Right lobe of liver (tissue), 6 donors: ENCODE results near the gene KL. TPM values are rescaled to one million over a fixed set of nuclear protein-coding genes. Genes with fewer than 3 reads are reported as not detected.

ENCODE experiments used
- ATAC-seq, 4 donors: fragments of 200-7000 bp; cut with Tn5 transposase; one replicate each; pipeline ENCODE4 v1.9.1; 2020; ENCODE audit warnings: mild to moderate bottlenecking in 4 of 4, moderate library complexity in 4 of 4
- DNase-seq, 3 donors: peaks; one replicate each; pipeline ENCODE4 v3.0.0-alpha.2; 2020
- H3K27ac ChIP-seq, 3 donors: fragments of 200-600 bp; one replicate each; pipeline ENCODE4 v1.8.0; 2022
- H3K27me3 ChIP-seq, 2 donors: fragments of 200-600 bp; one replicate each; pipeline ENCODE4 v1.8.0; 2022
- H3K36me3 ChIP-seq, 4 donors: fragments of 200-600 bp; sonication (generic) in 1 of 4; one replicate each; pipeline versions ENCODE4 v1.5.1 to v1.8.0; 2017 to 2022; ENCODE audit warnings: control low read depth in 1 of 4
- H3K4me1 ChIP-seq, 4 donors: fragments of 200-600 bp; sonication (generic) in 1 of 4; one replicate each; pipeline versions ENCODE4 v1.5.1 to v1.8.0; 2017 to 2022; ENCODE audit warnings: control low read depth in 1 of 4
- H3K4me3 ChIP-seq, 3 donors: fragments of 200-600 bp; one replicate each; pipeline ENCODE4 v1.8.0; 2022
- H3K9me3 ChIP-seq, 4 donors: fragments of 200-600 bp; sonication (generic) in 1 of 4; one replicate each; pipeline versions ENCODE4 v1.5.1 to v1.8.0; 2017 to 2022; ENCODE audit warnings: control low read depth in 1 of 4
- POLR2A ChIP-seq: fragments of 450-650 bp; IDR thresholded peaks from one replicate; pipeline ENCODE4 v1.6.1; 2017; ENCODE audit warnings: antibody characterized with exemption, mild to moderate bottlenecking
- WGBS: methylation state at CpG from one replicate; pipeline ENCODE4 v1.1.6; 2018; ENCODE audit warnings: low coverage, low lambda C conversion rate; ENCODE audit not compliant: insufficient coverage; ENCODE audit errors: missing lambda C conversion rate; 5-methylcytosine and 5-hydroxymethylcytosine counted together
- intact Hi-C, 2 donors: fragments of 100-400 bp; cut with DNase I; formaldehyde crosslinking; loops; one replicate each; pipeline versions ENCODE4 v1.11.2 to v1.14.1; 2022
- long read RNA-seq: library from polyadenylated mRNA; unstranded; transcript quantifications from one replicate; pipeline ENCODE4 v2.0.0, GENCODE V29; 2019
- total RNA-seq, 6 experiments: library from RNA; depleted of rRNA in 2 of 6; stranded (reverse); fragments of >200 nt in 2 of 6; fragmentation: NEBNext Ultra II Directional in 3 of 6; extraction: Animal tissue kit (Norgen Biotek cat#: 25700) in 3 of 6; gene quantifications; one replicate each; pipeline versions ENCODE4 v1.1.0 to v1.2.4, GENCODE V29; 2016 to 2023
- TF ChIP-seq, protein P1 (sequence below), 4 donors: fragments of 200-600 bp in 3 of 4; fragments of 450-650 bp in 1 of 4; IDR thresholded peaks; one replicate each; pipeline versions ENCODE4 v1.5.1 to v1.8.0; 2016 to 2022; ENCODE audit warnings: antibody characterized with exemption in 4 of 4, mild to moderate bottlenecking in 2 of 4
- donor health status: DM: no; HTN: yes; CAD: no.
- donor health status: DM: no; HTN: no; CAD: no.
- donor health status: DM: no; HTN: no; CAD: no.
- donor health status: DM: no; HTN: yes; CAD: no.
- donor health status: DM: no; HTN: yes; CAD: no.

Gene KL
- 1 to 10 TPM in 1 of 6 experiments, under 1 TPM in 5; 0.09 to 1.2 (median 0.39) TPM for total RNA-seq
- long read RNA-seq, partial matches to known transcripts, result 1 of 1 reads
- long read RNA-seq, other reads (novel, unspliced or antisense), result 0 of 1 reads

DNA sequence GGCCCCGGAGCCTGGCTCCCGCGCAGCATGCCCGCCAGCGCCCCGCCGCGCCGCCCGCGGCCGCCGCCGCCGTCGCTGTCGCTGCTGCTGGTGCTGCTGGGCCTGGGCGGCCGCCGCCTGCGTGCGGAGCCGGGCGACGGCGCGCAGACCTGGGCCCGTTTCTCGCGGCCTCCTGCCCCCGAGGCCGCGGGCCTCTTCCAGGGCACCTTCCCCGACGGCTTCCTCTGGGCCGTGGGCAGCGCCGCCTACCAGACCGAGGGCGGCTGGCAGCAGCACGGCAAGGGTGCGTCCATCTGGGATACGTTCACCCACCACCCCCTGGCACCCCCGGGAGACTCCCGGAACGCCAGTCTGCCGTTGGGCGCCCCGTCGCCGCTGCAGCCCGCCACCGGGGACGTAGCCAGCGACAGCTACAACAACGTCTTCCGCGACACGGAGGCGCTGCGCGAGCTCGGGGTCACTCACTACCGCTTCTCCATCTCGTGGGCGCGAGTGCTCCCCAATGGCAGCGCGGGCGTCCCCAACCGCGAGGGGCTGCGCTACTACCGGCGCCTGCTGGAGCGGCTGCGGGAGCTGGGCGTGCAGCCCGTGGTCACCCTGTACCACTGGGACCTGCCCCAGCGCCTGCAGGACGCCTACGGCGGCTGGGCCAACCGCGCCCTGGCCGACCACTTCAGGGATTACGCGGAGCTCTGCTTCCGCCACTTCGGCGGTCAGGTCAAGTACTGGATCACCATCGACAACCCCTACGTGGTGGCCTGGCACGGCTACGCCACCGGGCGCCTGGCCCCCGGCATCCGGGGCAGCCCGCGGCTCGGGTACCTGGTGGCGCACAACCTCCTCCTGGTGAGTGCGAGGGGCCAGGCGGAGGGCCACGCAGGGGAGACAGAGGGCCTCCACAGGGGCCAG is at the start of gene KL:
Gene KL, plus strand, starts transcription at position 10 of the 909 bp plus-strand sequence. Its CDS starts 18 bp downstream, at position 28.
- Histone ChIP-seq H3K27ac (peak within 1 kb of the TSS in 2 of 3 donors; percentile 4 to 41), H3K4me1 (peaks cover 0 to 14% (median 3%) of the 10 kb centered on the region in 4 donors), H3K27me3 (no peaks in the 10 kb centered on the region), H3K9me3 (no peaks in the 10 kb centered on the region), H3K36me3 (no peaks in the 10 kb centered on the region), H3K4me3 (peak within 1 kb of the TSS; percentile 30 to 55 (median 43))
- WGBS, result no CpG with 5 or more reads among the region's 106 CpGs
- TF ChIP-seq POLR2A, result no peak
- TF ChIP-seq, protein P1, sequence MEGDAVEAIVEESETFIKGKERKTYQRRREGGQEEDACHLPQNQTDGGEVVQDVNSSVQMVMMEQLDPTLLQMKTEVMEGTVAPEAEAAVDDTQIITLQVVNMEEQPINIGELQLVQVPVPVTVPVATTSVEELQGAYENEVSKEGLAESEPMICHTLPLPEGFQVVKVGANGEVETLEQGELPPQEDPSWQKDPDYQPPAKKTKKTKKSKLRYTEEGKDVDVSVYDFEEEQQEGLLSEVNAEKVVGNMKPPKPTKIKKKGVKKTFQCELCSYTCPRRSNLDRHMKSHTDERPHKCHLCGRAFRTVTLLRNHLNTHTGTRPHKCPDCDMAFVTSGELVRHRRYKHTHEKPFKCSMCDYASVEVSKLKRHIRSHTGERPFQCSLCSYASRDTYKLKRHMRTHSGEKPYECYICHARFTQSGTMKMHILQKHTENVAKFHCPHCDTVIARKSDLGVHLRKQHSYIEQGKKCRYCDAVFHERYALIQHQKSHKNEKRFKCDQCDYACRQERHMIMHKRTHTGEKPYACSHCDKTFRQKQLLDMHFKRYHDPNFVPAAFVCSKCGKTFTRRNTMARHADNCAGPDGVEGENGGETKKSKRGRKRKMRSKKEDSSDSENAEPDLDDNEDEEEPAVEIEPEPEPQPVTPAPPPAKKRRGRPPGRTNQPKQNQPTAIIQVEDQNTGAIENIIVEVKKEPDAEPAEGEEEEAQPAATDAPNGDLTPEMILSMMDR (IDR thresholded peaks at IDR 0.05), result no peak
- ATAC-seq, result peak; percentile 43 to 58 (median 54)
- peak; percentile 42 to 64 (median 48) for DNase-seq
- intact Hi-C loops, result no loop called here

DNA sequence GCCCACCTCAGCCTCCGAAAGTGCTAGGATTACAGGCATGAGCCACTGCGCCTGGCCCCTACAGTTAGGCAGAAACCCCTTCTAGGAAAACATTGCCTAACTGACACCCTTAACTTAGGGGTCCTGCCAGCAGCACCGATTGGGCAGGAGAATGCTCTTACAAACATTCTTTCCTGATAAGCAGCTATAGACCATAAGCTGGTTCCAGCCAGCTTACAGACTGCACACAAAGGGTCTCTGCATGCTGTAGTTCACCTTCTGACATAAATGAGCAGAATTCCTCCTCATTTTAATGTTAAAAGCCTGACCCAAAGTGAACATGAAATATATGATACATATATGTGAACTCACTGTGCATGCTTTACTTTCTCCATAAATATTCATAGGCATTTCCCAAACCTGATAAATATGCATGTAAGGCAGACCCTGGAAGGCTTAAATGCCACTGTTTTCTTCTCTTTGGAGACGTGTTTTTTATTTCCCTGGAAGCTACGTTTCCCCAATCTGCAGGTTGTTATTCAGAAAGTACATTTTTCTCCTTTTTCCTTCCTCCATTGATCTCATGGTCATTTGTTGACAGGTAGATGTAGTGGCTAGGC is 48.5 kb upstream of the KL start:
- no peak for ATAC-seq
- no peak for TF ChIP-seq POLR2A
- TF ChIP-seq, protein P1 (IDR thresholded peaks at IDR 0.05), result no peak
- WGBS, result 68% methylated on average over 5 of the region's 5 CpGs

DNA sequence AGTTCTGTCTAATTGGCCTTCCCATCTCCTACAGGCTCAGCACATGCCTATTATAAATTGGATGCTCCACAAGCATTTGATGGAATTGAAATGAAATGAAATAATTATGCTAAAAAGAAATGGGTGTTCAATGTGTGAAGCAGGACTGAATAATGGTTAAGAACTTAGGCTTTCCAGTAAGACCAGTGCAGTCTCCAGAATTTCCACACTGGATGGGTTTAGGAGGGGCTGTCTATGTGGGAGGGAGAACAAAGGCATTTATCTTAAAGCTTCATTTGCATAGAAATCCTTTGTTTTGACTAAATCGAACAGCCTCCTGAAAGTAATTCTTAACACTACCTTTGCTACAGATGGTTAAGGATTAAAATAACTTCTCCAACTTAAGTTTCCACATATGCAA is 47.9 kb upstream of the KL start:
- H3K4me1 ChIP-seq, result no peaks in the 10 kb centered on the region
- intact Hi-C loops, result no loop called here
- 90% methylated on average over 1 of the region's 1 CpG for WGBS
- ATAC-seq, result no peak
- H3K27me3 ChIP-seq, result no peaks in the 10 kb centered on the region
- no peaks in the 10 kb centered on the region for H3K9me3 ChIP-seq
- H3K36me3 ChIP-seq, result no peaks in the 10 kb centered on the region
- H3K27ac ChIP-seq, result no peak overlapping the region
- DNase-seq, result no peak
- H3K4me3 ChIP-seq, result no peak overlapping the region
- TF ChIP-seq POLR2A, result no peak
- TF ChIP-seq, protein P1 (IDR thresholded peaks at IDR 0.05), result no peak

More for the DNA sequence above, 48.5 kb upstream of the KL start:
- DNase-seq, result no peak
- no peaks in the 10 kb centered on the region for H3K36me3 ChIP-seq
- intact Hi-C loops, result no loop called here
- H3K4me3 ChIP-seq, result no peak overlapping the region
- no peaks in the 10 kb centered on the region for H3K9me3 ChIP-seq
- H3K27ac ChIP-seq, result no peak overlapping the region
- no peaks in the 10 kb centered on the region for H3K4me1 ChIP-seq
- H3K27me3 ChIP-seq, result no peaks in the 10 kb centered on the region

DNA sequence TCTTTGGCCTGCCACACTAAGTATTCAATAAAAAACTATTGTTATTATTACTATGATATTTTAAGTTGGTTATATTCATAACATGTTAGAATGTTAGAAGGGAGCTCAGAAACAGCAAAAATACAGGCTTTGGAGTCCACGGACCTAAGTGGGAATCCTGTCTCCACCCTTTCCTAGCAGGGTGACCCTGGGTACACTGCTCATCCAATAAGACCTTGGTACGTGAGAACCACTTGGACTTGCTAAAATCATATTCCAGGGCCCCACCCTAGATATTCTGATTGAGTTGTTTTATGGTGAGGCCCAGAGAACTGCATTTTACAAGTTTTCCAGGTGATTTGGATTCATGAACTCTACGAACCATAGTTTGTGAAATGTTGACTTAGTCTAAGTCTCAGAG is 47.4 kb upstream of the KL start:
- H3K36me3 ChIP-seq, result no peaks in the 10 kb centered on the region
- DNase-seq (no peak), ATAC-seq (no peak)
- no peak for TF ChIP-seq POLR2A
- TF ChIP-seq, protein P1 (IDR thresholded peaks at IDR 0.05), result no peak
- H3K9me3 ChIP-seq, result no peaks in the 10 kb centered on the region
- no peaks in the 10 kb centered on the region for H3K27me3 ChIP-seq
- intact Hi-C loops, result no loop called here
- WGBS, result 42% methylated on average over 3 of the region's 3 CpGs
- no peak overlapping the region for H3K27ac ChIP-seq
- no peak overlapping the region for H3K4me3 ChIP-seq
- H3K4me1 ChIP-seq, result no peaks in the 10 kb centered on the region
